HepG2 (cell line): ENCODE measurements around the gene ARHGAP15. TPM values are rescaled to one million over a fixed set of nuclear protein-coding genes. Genes with fewer than 3 reads are reported as not detected.

Source experiments
- ATAC-seq: fragments of 200-7000 bp; cut with Tn5 transposase; 3 replicates; pipeline ENCODE4 v1.9.1; 2020; ENCODE audit warnings: mild to moderate bottlenecking, moderate library complexity
- BruUV-seq: library from RNA; stranded (reverse); fragments of 400-500 nt; replicated peaks from 2 replicates; lab custom pipeline; 2021; lab: Mats Ljungman, UMichigan
- CTCF ChIA-PET: fragments of 300-600 bp; formaldehyde crosslinking; extraction: SDS; loops from one replicate; lab custom pipeline; 2021; ENCODE audit warnings: low total read pairs, inconsistent platforms, low intra/inter-chr PET ratio; lab: Yijun Ruan, JAX
- POLR2A ChIA-PET: fragments of 350-600 bp; sonication (Branson Sonifier 250); formaldehyde crosslinking; loops from one replicate; lab custom pipeline; 2020; ENCODE audit warnings: antibody characterized with exemption, inconsistent platforms; lab: Yijun Ruan, JAX
- DNase-seq: peaks from one replicate; pipeline ENCODE4 v3.0.0-alpha.2; 2015; ENCODE audit warnings: low spot score
- FAIRE-seq: peaks from 3 replicates; lab custom pipeline; 2011; peaks lifted over from hg19 to GRCh38; lab: Jason Lieb, UNC
- H2AFZ ChIP-seq: one replicate; pipeline ENCODE4 v1.6.1; 2011; ENCODE audit warnings: low read length, inconsistent platforms
- H3K27ac ChIP-seq: fragments of 300-600 bp; 3 replicates; pipeline ENCODE4 v1.8.0; 2011; ENCODE audit warnings: mixed run types, mild to moderate bottlenecking, mixed read lengths, low read length, inconsistent platforms; ENCODE audit not compliant: insufficient read depth; ENCODE audit errors: extremely low read length
- H3K27me3 ChIP-seq, 2 experiments: fragments of 200-600 bp in 1 of 2; 2 replicates in 1 of 2; 3 replicates in 1 of 2; pipeline versions ENCODE4 v1.6.0 to v1.8.0; 2011; ENCODE audit warnings: low read length in 2 of 2, mild to moderate bottlenecking in 2 of 2, moderate library complexity in 2 of 2, inconsistent platforms in 1 of 2; ENCODE audit not compliant: insufficient read depth in 2 of 2, control insufficient read depth in 1 of 2
- H3K36me3 ChIP-seq, 2 experiments: fragments of 200-600 bp in 1 of 2; replicated peaks in 1 of 2; 2 replicates in 1 of 2; 3 replicates in 1 of 2; pipeline versions ENCODE4 v1.5.1 to v1.8.0; 2011; ENCODE audit warnings: low read length in 2 of 2, inconsistent platforms in 1 of 2; ENCODE audit not compliant: insufficient read depth in 2 of 2, control insufficient read depth in 1 of 2
- H3K4me1 ChIP-seq: 2 replicates; pipeline ENCODE4 v1.5.1; 2012; ENCODE audit warnings: low read length, inconsistent platforms; ENCODE audit not compliant: insufficient read depth
- H3K4me2 ChIP-seq: 2 replicates; pipeline ENCODE4 v1.6.0; 2011; ENCODE audit warnings: low read depth, low read length, inconsistent platforms
- H3K4me3 ChIP-seq, 3 experiments: fragments of 200-600 bp in 1 of 3; sonication (generic), shearing (Covaris generic) in 1 of 3; replicated peaks in 1 of 3; 2 replicates each; pipeline ENCODE4 v1.5.1; 2011 to 2016; ENCODE audit warnings: low read length in 3 of 3, inconsistent platforms in 2 of 3, low read depth in 2 of 3, mild to moderate bottlenecking in 2 of 3, control low read depth in 1 of 3, mixed read lengths in 1 of 3; ENCODE audit not compliant: insufficient read depth in 1 of 3
- H3K79me2 ChIP-seq: one replicate; pipeline ENCODE4 v1.6.1; 2011; ENCODE audit warnings: low read length, inconsistent platforms; ENCODE audit not compliant: insufficient read depth
- H3K9ac ChIP-seq: 2 replicates; pipeline ENCODE4 v1.6.0; 2011; ENCODE audit warnings: mild to moderate bottlenecking, low read depth, low read length, inconsistent platforms; ENCODE audit not compliant: insufficient read depth
- H3K9me3 ChIP-seq: 2 replicates; pipeline ENCODE4 v1.5.1; 2012; ENCODE audit warnings: mild to moderate bottlenecking, low read length
- H4K20me1 ChIP-seq: 2 replicates; pipeline ENCODE4 v1.6.0; 2011; ENCODE audit warnings: inconsistent platforms, mild to moderate bottlenecking, low read length, moderate library complexity; ENCODE audit not compliant: insufficient read depth
- ASH2L ChIP-seq: fragments of 300-600, 200-600 bp; sonication (generic); IDR thresholded peaks from 2 replicates; pipeline ENCODE4 v1.7.0; 2017; ENCODE audit warnings: low read depth, mild to moderate bottlenecking, moderate library complexity, mixed read lengths, low read length; ENCODE audit not compliant: insufficient read length
- FOXO1 ChIP-seq: sonication (generic); formaldehyde crosslinking; IDR thresholded peaks from 2 replicates; pipeline ENCODE4 v1.4.0; 2020; ENCODE audit warnings: missing genetic modification reagents
- HOXD1 ChIP-seq: sonication (generic); formaldehyde crosslinking; IDR thresholded peaks from 2 replicates; pipeline ENCODE4 v1.5.0; 2020; ENCODE audit warnings: missing genetic modification reagents
- NFE2 ChIP-seq: sonication (generic); formaldehyde crosslinking; IDR thresholded peaks from 2 replicates; pipeline ENCODE4 v1.4.0; 2020; ENCODE audit warnings: missing genetic modification reagents
- RFX1 ChIP-seq: fragments of 450-650 bp; IDR thresholded peaks from 2 replicates; pipeline ENCODE4 v1.6.1; 2017
- STAG1 ChIP-seq: sonication (generic); formaldehyde crosslinking; IDR thresholded peaks from 2 replicates; pipeline ENCODE4 v1.4.0; 2020; ENCODE audit warnings: missing genetic modification reagents
- THAP8 ChIP-seq: sonication (generic); formaldehyde crosslinking; IDR thresholded peaks from 2 replicates; pipeline ENCODE4 v1.5.1; 2020; ENCODE audit warnings: missing genetic modification reagents, mild to moderate bottlenecking, borderline replicate concordance
- XBP1 ChIP-seq: sonication (generic); formaldehyde crosslinking; IDR thresholded peaks from 2 replicates; pipeline ENCODE4 v1.5.0; 2020; ENCODE audit warnings: missing genetic modification reagents
- ZFY ChIP-seq: sonication (generic); formaldehyde crosslinking; IDR thresholded peaks from 2 replicates; pipeline ENCODE4 v1.4.0; 2020; ENCODE audit warnings: missing genetic modification reagents
- ZNF329 ChIP-seq: sonication (generic); formaldehyde crosslinking; IDR thresholded peaks from 2 replicates; pipeline ENCODE4 v1.9.0; 2021; ENCODE audit warnings: low read depth, mild to moderate bottlenecking, missing genetic modification reagents
- ZSCAN22 ChIP-seq: sonication (generic); formaldehyde crosslinking; IDR thresholded peaks from 2 replicates; pipeline ENCODE4 v1.4.0; 2020; ENCODE audit warnings: mild to moderate bottlenecking, missing genetic modification reagents
- ZUFSP ChIP-seq: sonication (generic); formaldehyde crosslinking; IDR thresholded peaks from 2 replicates; pipeline ENCODE4 v1.9.0; 2021; ENCODE audit warnings: missing genetic modification reagents, mild to moderate bottlenecking, borderline replicate concordance
- WGBS: methylation state at CpG from one replicate; pipeline ENCODE4 v1.1.6; 2017; ENCODE audit warnings: low lambda C conversion rate; 5-methylcytosine and 5-hydroxymethylcytosine counted together
- in situ Hi-C: cut with HindIII; loops from 2 replicates; pipeline ENCODE4 v1.10.0; 2017; ENCODE audit warnings: low pct_unique_long_range_greater_than_20kb; ENCODE audit not compliant: extremely low pct_ligation_motif_present
- intact Hi-C: fragments of 100-400 bp; cut with micrococcal nuclease; formaldehyde crosslinking; loops from one replicate; pipeline ENCODE4 v1.10.0; 2022; ENCODE audit not compliant: unreplicated experiment
- polyA plus RNA-seq, 8 experiments: library from polyadenylated mRNA; depleted of rRNA in 3 of 8; stranded (reverse) in 7 of 8; unstranded in 1 of 8; fragments of >200 nt; fragmentation: Illumina TruSeq in 4 of 8; extraction: Trizol in 4 of 8; gene quantifications; 2 replicates each; pipeline versions ENCODE4 v1.2.1 to v1.2.3, GENCODE V29; 2011 to 2016; ENCODE audit warnings: low read depth in 4 of 8, missing spikeins in 1 of 8, mixed read lengths in 1 of 8; ENCODE audit not compliant: insufficient read depth in 1 of 8
- total RNA-seq, 5 experiments: library from RNA; depleted of rRNA; stranded (reverse); fragments of >200 nt; fragmentation: Illumina TruSeq; extraction: Trizol; gene quantifications; 2 replicates each; pipeline ENCODE4 v1.2.3, GENCODE V29; 2016; ENCODE audit warnings: low read depth in 1 of 5
- TF ChIP-seq, protein P1 (sequence below): sonication (generic); formaldehyde crosslinking; IDR thresholded peaks from 2 replicates; pipeline ENCODE4 v1.5.0; 2020; ENCODE audit warnings: mild to moderate bottlenecking, missing genetic modification reagents, moderate library complexity
- TF ChIP-seq, protein P2 (sequence below): sonication (generic); formaldehyde crosslinking; IDR thresholded peaks from 2 replicates; pipeline ENCODE4 v1.8.1; 2023; ENCODE audit warnings: missing genetic modification reagents, mild to moderate bottlenecking, borderline replicate concordance

ARHGAP15 gene
- total and polyA plus RNA-seq, 2 of the 13 experiments (the other 11 are each of a cell fraction or from before 2014, with no cell fraction given) = 0.04 TPM; not detected in 1

- Histone ChIP-seq H3K4me2 (no peak overlapping the region), H3K27ac (no peak overlapping the region), H2AFZ (no peak overlapping the region), H3K79me2 (no peaks in the 10 kb centered on the region), H3K9ac (no peak overlapping the region), H3K27me3 (no peaks in the 10 kb centered on the region), H3K36me3 (no peaks in the 10 kb centered on the region), H3K9me3 (no peaks in the 10 kb centered on the region), H3K4me3 (no peak overlapping the region), H4K20me1 (no peaks in the 10 kb centered on the region), H3K4me1 (no peaks in the 10 kb centered on the region)
- in situ Hi-C loops = no loop called here
- peak; percentile 92 for ATAC-seq
- no peak for DNase-seq
- CTCF ChIA-PET = no interaction called here
- TF ChIP-seq, protein P1, sequence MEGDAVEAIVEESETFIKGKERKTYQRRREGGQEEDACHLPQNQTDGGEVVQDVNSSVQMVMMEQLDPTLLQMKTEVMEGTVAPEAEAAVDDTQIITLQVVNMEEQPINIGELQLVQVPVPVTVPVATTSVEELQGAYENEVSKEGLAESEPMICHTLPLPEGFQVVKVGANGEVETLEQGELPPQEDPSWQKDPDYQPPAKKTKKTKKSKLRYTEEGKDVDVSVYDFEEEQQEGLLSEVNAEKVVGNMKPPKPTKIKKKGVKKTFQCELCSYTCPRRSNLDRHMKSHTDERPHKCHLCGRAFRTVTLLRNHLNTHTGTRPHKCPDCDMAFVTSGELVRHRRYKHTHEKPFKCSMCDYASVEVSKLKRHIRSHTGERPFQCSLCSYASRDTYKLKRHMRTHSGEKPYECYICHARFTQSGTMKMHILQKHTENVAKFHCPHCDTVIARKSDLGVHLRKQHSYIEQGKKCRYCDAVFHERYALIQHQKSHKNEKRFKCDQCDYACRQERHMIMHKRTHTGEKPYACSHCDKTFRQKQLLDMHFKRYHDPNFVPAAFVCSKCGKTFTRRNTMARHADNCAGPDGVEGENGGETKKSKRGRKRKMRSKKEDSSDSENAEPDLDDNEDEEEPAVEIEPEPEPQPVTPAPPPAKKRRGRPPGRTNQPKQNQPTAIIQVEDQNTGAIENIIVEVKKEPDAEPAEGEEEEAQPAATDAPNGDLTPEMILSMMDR (CRISPR knock-in tag) = peak; percentile 22; the same call in 1 of the 2 replicates
- TF ChIP-seq HOXD1 (no peak), STAG1 (CRISPR knock-in tag) (peak; percentile 23; the same call in 1 of the 2 replicates)
- FAIRE-seq = peak; percentile 44
- POLR2A ChIA-PET = no interaction called here
- no TSS peak for BruUV-seq
- intact Hi-C loops = no loop called here
- 20% methylated on average over 3 of the region's 3 CpGs for WGBS
Observed at GRCh38 chr2:143575340-143575739, 446.1 kb downstream of the ARHGAP15 start.

DNA sequence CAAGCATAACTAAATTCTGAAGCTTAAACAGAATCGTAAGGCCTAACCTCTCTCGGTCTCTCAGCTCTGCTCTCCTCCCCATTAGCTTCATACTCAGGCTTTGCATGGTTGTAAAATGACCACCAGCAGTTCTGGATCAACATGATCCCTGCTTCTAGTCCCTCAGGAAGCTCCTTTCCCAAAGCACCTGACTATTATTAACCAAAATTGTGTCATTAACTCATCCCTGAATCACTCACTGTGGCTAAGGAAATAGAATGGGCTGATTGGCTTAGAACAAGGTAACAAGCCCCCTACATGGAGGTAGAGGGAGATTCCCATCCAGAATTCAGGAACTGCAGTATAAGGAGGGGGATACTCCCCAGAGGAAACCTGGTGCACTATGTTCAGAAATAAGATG is 448.3 kb downstream of the ARHGAP15 start:
- intact Hi-C loops (no loop called here), in situ Hi-C loops (no loop called here)
- Histone ChIP-seq H3K9me3 (no peaks in the 10 kb centered on the region), H3K4me3 (no peak overlapping the region), H3K9ac (no peak overlapping the region), H4K20me1 (no peaks in the 10 kb centered on the region), H3K27ac (no peak overlapping the region), H3K4me1 (no peaks in the 10 kb centered on the region), H3K36me3 (no peaks in the 10 kb centered on the region), H3K27me3 (no peaks in the 10 kb centered on the region), H3K4me2 (no peak overlapping the region), H3K79me2 (no peaks in the 10 kb centered on the region), H2AFZ (no peak overlapping the region)
- ChIA-PET POLR2A (no interaction called here), CTCF (no interaction called here)
- DNase-seq (no peak), FAIRE-seq (no peak), ATAC-seq (no peak)
- 6% methylated on average over 2 of the region's 2 CpGs for WGBS
- BruUV-seq = no TSS peak
- no peak for TF ChIP-seq FOXO1
- TF ChIP-seq, protein P2, sequence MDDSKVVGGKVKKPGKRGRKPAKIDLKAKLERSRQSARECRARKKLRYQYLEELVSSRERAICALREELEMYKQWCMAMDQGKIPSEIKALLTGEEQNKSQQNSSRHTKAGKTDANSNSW (CRISPR knock-in tag) = no peak
- TF ChIP-seq NFE2 (CRISPR knock-in tag) = no peak
- TF ChIP-seq ZUFSP (CRISPR knock-in tag) = no peak
- no peak for TF ChIP-seq ZNF329
- TF ChIP-seq XBP1 (CRISPR knock-in tag) = no peak
- no peak for TF ChIP-seq THAP8
- TF ChIP-seq ZSCAN22 (CRISPR knock-in tag) = no peak
- no peak for TF ChIP-seq ASH2L
- no peak for TF ChIP-seq ZFY
- TF ChIP-seq RFX1 = no peak
